ENCODE data around the gene POLE3.

GRCh38 chr9:113370806-113371325 is 39.6 kb downstream of the POLE3 start:
- no peak for TF ChIP-seq EZH2 (IDR thresholded peaks at IDR 0.05; ENCODE audit: borderline replicate concordance)
- TF ChIP-seq, protein P1, sequence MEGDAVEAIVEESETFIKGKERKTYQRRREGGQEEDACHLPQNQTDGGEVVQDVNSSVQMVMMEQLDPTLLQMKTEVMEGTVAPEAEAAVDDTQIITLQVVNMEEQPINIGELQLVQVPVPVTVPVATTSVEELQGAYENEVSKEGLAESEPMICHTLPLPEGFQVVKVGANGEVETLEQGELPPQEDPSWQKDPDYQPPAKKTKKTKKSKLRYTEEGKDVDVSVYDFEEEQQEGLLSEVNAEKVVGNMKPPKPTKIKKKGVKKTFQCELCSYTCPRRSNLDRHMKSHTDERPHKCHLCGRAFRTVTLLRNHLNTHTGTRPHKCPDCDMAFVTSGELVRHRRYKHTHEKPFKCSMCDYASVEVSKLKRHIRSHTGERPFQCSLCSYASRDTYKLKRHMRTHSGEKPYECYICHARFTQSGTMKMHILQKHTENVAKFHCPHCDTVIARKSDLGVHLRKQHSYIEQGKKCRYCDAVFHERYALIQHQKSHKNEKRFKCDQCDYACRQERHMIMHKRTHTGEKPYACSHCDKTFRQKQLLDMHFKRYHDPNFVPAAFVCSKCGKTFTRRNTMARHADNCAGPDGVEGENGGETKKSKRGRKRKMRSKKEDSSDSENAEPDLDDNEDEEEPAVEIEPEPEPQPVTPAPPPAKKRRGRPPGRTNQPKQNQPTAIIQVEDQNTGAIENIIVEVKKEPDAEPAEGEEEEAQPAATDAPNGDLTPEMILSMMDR (IDR thresholded peaks at IDR 0.05; ENCODE audit: poor library complexity) = no peak
